Stomach (tissue), 4 donors: ENCODE data around the gene CACNG4.

Source experiments
- CTCF ChIP-seq, 7 experiments: fragments of 450-650 bp in 4 of 7; fragments of 200-600 bp in 3 of 7; sonication (generic) in 3 of 7; IDR thresholded peaks; one replicate each; pipeline ENCODE4 v1.5.1; 2016 to 2019; ENCODE audit warnings: antibody characterized with exemption in 7 of 7, control low read depth in 2 of 7, mild to moderate bottlenecking in 1 of 7
- POLR2A ChIP-seq, 4 donors: fragments of 450-650 bp; IDR thresholded peaks; one replicate each; pipeline ENCODE4 v1.6.1; 2016; ENCODE audit warnings: antibody characterized with exemption in 4 of 4, control low read depth in 2 of 4, mild to moderate bottlenecking in 1 of 4, moderate library complexity in 1 of 4

GRCh38 chr17:66915792-66916191 is 48.7 kb upstream of the CACNG4 start:
- TF ChIP-seq CTCF (IDR thresholded peaks at IDR 0.05) (no peak), POLR2A (IDR thresholded peaks at IDR 0.05) (no peak)
